GM12878 (cell line): ENCODE results near the gene NUP85. TPM values are rescaled to one million over a fixed set of nuclear protein-coding genes. Genes with fewer than 3 reads are reported as not detected.
A peak's percentile ranks its signal among the peaks of the same experiment; 100 is the strongest.

Experiments
- ATF2 ChIP-seq: IDR thresholded peaks from 2 replicates; pipeline ENCODE4 v1.6.1; 2012; ENCODE audit warnings: low read length, inconsistent platforms
- ATF7 ChIP-seq: fragments of 450-650 bp; IDR thresholded peaks from 2 replicates; pipeline ENCODE4 v1.6.1; 2016; ENCODE audit warnings: low read depth, mild to moderate bottlenecking
- BCL3 ChIP-seq: IDR thresholded peaks from 2 replicates; pipeline ENCODE4 v1.6.1; 2011; ENCODE audit warnings: borderline replicate concordance, low read depth, mild to moderate bottlenecking, moderate library complexity, low read length; ENCODE audit not compliant: insufficient read depth, poor library complexity, severe bottlenecking
- CREB1 ChIP-seq: IDR thresholded peaks from 2 replicates; pipeline ENCODE4 v1.6.1; 2012; ENCODE audit warnings: low read depth, mild to moderate bottlenecking, inconsistent platforms
- E2F8 ChIP-seq: fragments of 450-650 bp; IDR thresholded peaks from 2 replicates; pipeline ENCODE4 v1.6.1; 2018; ENCODE audit warnings: mild to moderate bottlenecking, low read depth, moderate library complexity; ENCODE audit not compliant: partially characterized antibody
- EGR1 ChIP-seq, 2 experiments: IDR thresholded peaks; 1 replicate in 1 of 2; 2 replicates in 1 of 2; pipeline ENCODE4 v1.6.1; 2011 to 2012; ENCODE audit warnings: low read depth in 2 of 2, low read length in 2 of 2, borderline replicate concordance in 1 of 2, mild to moderate bottlenecking in 1 of 2, moderate library complexity in 1 of 2
- ELK1 ChIP-seq: IDR thresholded peaks from 2 replicates; pipeline ENCODE4 v1.6.1; 2012; ENCODE audit warnings: low read depth, low read length, improper control_type of control experiment
- FOXM1 ChIP-seq: IDR thresholded peaks from 2 replicates; pipeline ENCODE4 v1.6.1; 2012; ENCODE audit warnings: low read depth, mild to moderate bottlenecking, inconsistent platforms, low read length, moderate library complexity
- HDAC2 ChIP-seq: fragments of 200-600 bp; sonication (generic); IDR thresholded peaks from 2 replicates; pipeline ENCODE4 v1.6.1; 2017
- HDAC6 ChIP-seq: fragments of 200-600 bp; sonication (generic); IDR thresholded peaks from one replicate; pipeline ENCODE4 v1.8.0; 2017; ENCODE audit warnings: antibody characterized with exemption; ENCODE audit not compliant: unreplicated experiment
- HSF1 ChIP-seq: fragments of 150-350 bp; IDR thresholded peaks from 2 replicates; pipeline ENCODE4 v1.6.1; 2014; ENCODE audit warnings: mild to moderate bottlenecking, low read depth, low read length
- IKZF2 ChIP-seq, 2 experiments: fragments of 450-650 bp; IDR thresholded peaks; 2 replicates each; pipeline ENCODE4 v1.6.1; 2017; ENCODE audit warnings: mild to moderate bottlenecking in 2 of 2, moderate library complexity in 2 of 2
- MEF2B ChIP-seq: fragments of 450-650 bp; IDR thresholded peaks from 2 replicates; pipeline ENCODE4 v1.6.1; 2018; ENCODE audit warnings: mild to moderate bottlenecking, moderate library complexity; ENCODE audit not compliant: partially characterized antibody, poor library complexity, severe bottlenecking
- NBN ChIP-seq: fragments of 450-650 bp; IDR thresholded peaks from 2 replicates; pipeline ENCODE4 v1.6.1; 2016
- PAX5 ChIP-seq: IDR thresholded peaks from 2 replicates; pipeline ENCODE4 v1.6.1; 2011; ENCODE audit warnings: low read depth, low read length, borderline replicate concordance
- PAX8 ChIP-seq: fragments of 450-650 bp; IDR thresholded peaks from 2 replicates; pipeline ENCODE4 v1.6.1; 2017; ENCODE audit warnings: mild to moderate bottlenecking, moderate library complexity
- RCOR1 ChIP-seq: conservative IDR thresholded peaks from 2 replicates; pipeline ENCODE4 v1.6.1; 2012; ENCODE audit warnings: low read depth, low read length, improper control_type of control experiment
- SIX5 ChIP-seq: IDR thresholded peaks from 2 replicates; pipeline ENCODE4 v1.6.1; 2011; ENCODE audit warnings: mild to moderate bottlenecking, low read depth, low read length, moderate library complexity; ENCODE audit not compliant: severe bottlenecking
- SMC3 ChIP-seq: IDR thresholded peaks from 2 replicates; pipeline ENCODE4 v1.6.1; 2011; ENCODE audit warnings: low read length, improper control_type of control experiment, borderline replicate concordance
- SRF ChIP-seq, 2 experiments: IDR thresholded peaks; 2 replicates each; pipeline ENCODE4 v1.6.1; 2011; ENCODE audit warnings: low read depth in 2 of 2, low read length in 2 of 2, mild to moderate bottlenecking in 1 of 2, moderate library complexity in 1 of 2
- TCF12 ChIP-seq: IDR thresholded peaks from 2 replicates; pipeline ENCODE4 v1.6.1; 2011; ENCODE audit warnings: low read depth, mild to moderate bottlenecking, low read length
- YBX1 ChIP-seq: fragments of 450-650 bp; IDR thresholded peaks from 2 replicates; pipeline ENCODE4 v1.6.1; 2016; ENCODE audit warnings: antibody characterized with exemption
- ZNF384 ChIP-seq: IDR thresholded peaks from 2 replicates; pipeline ENCODE4 v1.6.1; 2012; ENCODE audit warnings: low read depth, mild to moderate bottlenecking, low read length, improper control_type of control experiment, borderline replicate concordance
- polyA plus RNA-seq, 11 experiments: library from polyadenylated mRNA; depleted of rRNA in 4 of 11; unstranded in 6 of 11; stranded (reverse) in 5 of 11; fragments of >200 nt; fragmentation: Nextera tagmentation in 4 of 11; fragmentation: Illumina TruSeq in 1 of 11; extraction: Ambion mirVana in 4 of 11; extraction: Trizol in 1 of 11; gene quantifications; 1 replicate in 1 of 11; 2 replicates in 10 of 11; pipeline versions ENCODE4 v1.2.1 to v1.2.3, GENCODE V29; 2011 to 2016; ENCODE audit warnings: inconsistent platforms in 2 of 11, missing spikeins in 2 of 11, low read depth in 1 of 11
- total RNA-seq, 4 experiments: library from RNA; depleted of rRNA in 3 of 4; stranded (reverse); fragments of >200 nt in 3 of 4; fragmentation: Illumina TruSeq in 1 of 4; extraction: Trizol in 1 of 4; gene quantifications; 2 replicates each; pipeline versions ENCODE4 v1.2.1 to v1.2.3, GENCODE V29; 2013 to 2021

NUP85 gene
- total and polyA plus RNA-seq, 10 of the 15 experiments (the other 5 are each of a cell fraction or from before 2014, with no cell fraction given) = 54.0 to 135 (median 95.4) TPM

- TF ChIP-seq E2F8 (no peak), FOXM1 (0 out of 2 replicates have a peak, but pooled peaks have one; percentile 36), CREB1 (peak; percentile 46; the same call in 1 of the 2 replicates), TCF12 (peak; percentile 49; the same call in 1 of the 2 replicates), HSF1 (no peak), BCL3 (peak; percentile 25), IKZF2 (IDR thresholded peaks at IDR 0.05) (peak; percentile 76 to 85), PAX8 (no peak), ZNF384 (no peak), PAX5 (no peak), ATF7 (peak; percentile 70; the same call in 1 of the 2 replicates), HDAC6 (no peak), MEF2B (peak; percentile 83), EGR1 (IDR thresholded peaks at IDR 0.05; ENCODE audit: borderline replicate concordance in 1 of 2, low read depth in 2 of 2, low read length in 2 of 2) (peak in 1 of 2 experiments; percentile 83; a peak in 2 of 3 replicates), ATF2 (no peak; the same call in 1 of the 2 replicates), SIX5 (no peak), SMC3 (no peak), YBX1 (no peak), NBN (peak; percentile 65), ELK1 (no peak), SRF (IDR thresholded peaks at IDR 0.05; ENCODE audit: low read depth in 2 of 2, low read length in 2 of 2) (no peak), RCOR1 (no peak), HDAC2 (no peak)
Observed at GRCh38 chr17:75250009-75250471, 44.6 kb downstream of the NUP85 start (continued).
